ENCODE results near the gene RNF114.

DNA sequence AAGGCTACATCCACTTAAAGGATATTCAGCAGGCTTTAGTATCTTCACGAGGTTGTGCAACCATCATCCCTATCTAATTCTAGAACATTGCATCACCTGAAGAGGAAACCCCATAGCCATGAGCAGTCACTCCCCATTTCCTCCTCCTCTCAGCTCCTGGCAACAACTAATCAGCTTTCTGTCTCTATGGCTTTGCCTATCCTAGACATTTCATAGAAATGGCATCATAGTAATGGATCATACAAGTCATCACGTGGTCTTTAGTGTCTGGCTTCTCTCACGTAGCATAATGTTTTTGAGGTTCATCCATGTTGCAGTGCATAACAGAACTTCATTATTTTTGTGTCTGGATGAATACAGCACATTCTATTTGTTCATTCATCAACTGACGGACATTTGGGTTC is 67.1 kb downstream of the RNF114 start:
- TF ChIP-seq POLR2A (IDR thresholded peaks at IDR 0.05) (no peak), POLR2AphosphoS5 (IDR thresholded peaks at IDR 0.05) (peak in 1 of 4 donors; percentile 46), EP300 (IDR thresholded peaks at IDR 0.05) (no peak)
- TF ChIP-seq, protein P1, sequence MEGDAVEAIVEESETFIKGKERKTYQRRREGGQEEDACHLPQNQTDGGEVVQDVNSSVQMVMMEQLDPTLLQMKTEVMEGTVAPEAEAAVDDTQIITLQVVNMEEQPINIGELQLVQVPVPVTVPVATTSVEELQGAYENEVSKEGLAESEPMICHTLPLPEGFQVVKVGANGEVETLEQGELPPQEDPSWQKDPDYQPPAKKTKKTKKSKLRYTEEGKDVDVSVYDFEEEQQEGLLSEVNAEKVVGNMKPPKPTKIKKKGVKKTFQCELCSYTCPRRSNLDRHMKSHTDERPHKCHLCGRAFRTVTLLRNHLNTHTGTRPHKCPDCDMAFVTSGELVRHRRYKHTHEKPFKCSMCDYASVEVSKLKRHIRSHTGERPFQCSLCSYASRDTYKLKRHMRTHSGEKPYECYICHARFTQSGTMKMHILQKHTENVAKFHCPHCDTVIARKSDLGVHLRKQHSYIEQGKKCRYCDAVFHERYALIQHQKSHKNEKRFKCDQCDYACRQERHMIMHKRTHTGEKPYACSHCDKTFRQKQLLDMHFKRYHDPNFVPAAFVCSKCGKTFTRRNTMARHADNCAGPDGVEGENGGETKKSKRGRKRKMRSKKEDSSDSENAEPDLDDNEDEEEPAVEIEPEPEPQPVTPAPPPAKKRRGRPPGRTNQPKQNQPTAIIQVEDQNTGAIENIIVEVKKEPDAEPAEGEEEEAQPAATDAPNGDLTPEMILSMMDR (IDR thresholded peaks at IDR 0.05), result no peak
